GM06990 (cell line): ENCODE data around the gene SYT17.

Experiments
- DNase-seq: peaks from one replicate; pipeline ENCODE4 v3.0.0-alpha.2; 2011; ENCODE audit not compliant: insufficient read length; ENCODE audit errors: extremely low read depth
- H3K27me3 ChIP-seq: replicated peaks from 2 replicates; pipeline ENCODE4 v1.6.0; 2011; ENCODE audit warnings: low read length; ENCODE audit not compliant: control insufficient read depth, insufficient read depth
- H3K36me3 ChIP-seq: 2 replicates; pipeline ENCODE4 v1.5.1; 2011; ENCODE audit warnings: low read length; ENCODE audit not compliant: control insufficient read depth, insufficient read depth
- H3K4me3 ChIP-seq: replicated peaks from 2 replicates; pipeline ENCODE4 v1.5.1; 2011; ENCODE audit warnings: low read depth, mild to moderate bottlenecking, control low read depth, low read length
- TF ChIP-seq, protein P1 (sequence below): IDR thresholded peaks from 2 replicates; pipeline ENCODE4 v1.5.1; 2011; ENCODE audit warnings: low read length, control low read depth, mild to moderate bottlenecking, inconsistent platforms; ENCODE audit not compliant: insufficient read depth, poor library complexity, severe bottlenecking

Gene SYT17

DNA sequence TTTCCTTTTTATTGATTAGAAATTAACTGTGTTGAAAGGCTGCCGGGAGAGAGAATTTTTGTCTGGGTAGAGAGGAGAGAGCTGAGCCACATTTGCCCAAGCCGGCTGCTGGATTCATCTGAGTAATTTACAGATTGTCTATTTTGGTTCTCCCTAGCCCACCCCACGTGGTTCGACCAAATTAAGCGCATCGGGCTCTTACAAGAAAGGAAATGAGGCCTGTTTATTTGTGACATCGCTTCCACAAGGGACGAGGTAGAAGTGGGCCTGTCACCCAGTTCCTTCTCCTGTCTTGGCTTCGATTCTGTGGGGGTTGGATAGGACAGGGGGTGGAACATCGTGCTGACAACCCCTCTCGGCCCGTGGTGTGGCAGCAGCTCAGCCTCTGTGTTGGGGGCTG, 42.9 kb downstream of the SYT17 start:
- peak; percentile 78 for DNase-seq
- Histone ChIP-seq H3K36me3 (no peaks in the 10 kb centered on the region), H3K27me3 (no peaks in the 10 kb centered on the region), H3K4me3 (peak overlapping the region; percentile 37)
- TF ChIP-seq, protein P1, sequence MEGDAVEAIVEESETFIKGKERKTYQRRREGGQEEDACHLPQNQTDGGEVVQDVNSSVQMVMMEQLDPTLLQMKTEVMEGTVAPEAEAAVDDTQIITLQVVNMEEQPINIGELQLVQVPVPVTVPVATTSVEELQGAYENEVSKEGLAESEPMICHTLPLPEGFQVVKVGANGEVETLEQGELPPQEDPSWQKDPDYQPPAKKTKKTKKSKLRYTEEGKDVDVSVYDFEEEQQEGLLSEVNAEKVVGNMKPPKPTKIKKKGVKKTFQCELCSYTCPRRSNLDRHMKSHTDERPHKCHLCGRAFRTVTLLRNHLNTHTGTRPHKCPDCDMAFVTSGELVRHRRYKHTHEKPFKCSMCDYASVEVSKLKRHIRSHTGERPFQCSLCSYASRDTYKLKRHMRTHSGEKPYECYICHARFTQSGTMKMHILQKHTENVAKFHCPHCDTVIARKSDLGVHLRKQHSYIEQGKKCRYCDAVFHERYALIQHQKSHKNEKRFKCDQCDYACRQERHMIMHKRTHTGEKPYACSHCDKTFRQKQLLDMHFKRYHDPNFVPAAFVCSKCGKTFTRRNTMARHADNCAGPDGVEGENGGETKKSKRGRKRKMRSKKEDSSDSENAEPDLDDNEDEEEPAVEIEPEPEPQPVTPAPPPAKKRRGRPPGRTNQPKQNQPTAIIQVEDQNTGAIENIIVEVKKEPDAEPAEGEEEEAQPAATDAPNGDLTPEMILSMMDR: no peak

DNA sequence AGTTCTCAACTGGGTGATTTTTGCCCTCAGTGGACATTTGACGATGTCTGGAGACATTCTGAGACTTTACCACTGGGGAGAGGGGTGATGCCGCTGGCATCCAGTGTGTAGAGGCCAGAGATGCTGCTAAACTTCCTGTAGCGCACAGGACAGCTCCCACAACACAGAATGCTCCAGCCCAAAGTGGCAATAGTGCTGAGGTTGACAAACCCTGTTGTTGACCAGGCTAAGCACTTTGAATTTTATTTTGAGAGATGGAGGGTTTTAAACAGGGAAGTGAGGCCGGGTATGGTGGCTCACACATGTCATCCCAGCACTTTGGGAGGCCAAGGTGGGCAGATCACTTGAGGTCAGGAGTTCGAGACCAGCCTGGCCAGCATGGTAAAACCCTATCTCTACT, 44.0 kb downstream of the SYT17 start:
- TF ChIP-seq, protein P1: no peak
- DNase-seq: no peak

DNA sequence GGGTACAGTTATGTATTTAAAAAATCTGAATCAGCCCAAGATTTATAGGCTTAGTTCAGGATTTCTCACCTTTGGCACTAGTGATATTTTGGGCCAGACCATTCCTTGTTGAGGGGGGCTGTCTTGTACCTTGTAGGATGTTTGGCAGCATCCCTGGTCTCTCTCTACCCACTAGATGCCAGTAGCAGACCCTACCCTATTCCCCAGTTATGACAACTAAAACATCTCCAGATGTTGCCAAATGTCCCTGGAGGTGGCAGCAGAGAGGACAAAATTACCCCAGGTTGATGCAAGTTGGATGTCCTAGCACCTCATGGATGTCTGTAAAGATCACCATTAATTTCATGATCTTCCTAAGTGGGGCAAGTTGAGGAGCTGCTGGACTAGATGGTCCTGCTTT, 45.8 kb downstream of the SYT17 start:
- DNase-seq: no peak
- Histone ChIP-seq H3K36me3 (no peaks in the 10 kb centered on the region), H3K27me3 (no peaks in the 10 kb centered on the region), H3K4me3 (no peak overlapping the region)
- TF ChIP-seq, protein P1: peak; percentile 18

More for the DNA sequence above, 44.0 kb downstream of the SYT17 start:
- Histone ChIP-seq H3K36me3 (no peaks in the 10 kb centered on the region), H3K4me3 (no peak overlapping the region), H3K27me3 (no peaks in the 10 kb centered on the region)

DNA sequence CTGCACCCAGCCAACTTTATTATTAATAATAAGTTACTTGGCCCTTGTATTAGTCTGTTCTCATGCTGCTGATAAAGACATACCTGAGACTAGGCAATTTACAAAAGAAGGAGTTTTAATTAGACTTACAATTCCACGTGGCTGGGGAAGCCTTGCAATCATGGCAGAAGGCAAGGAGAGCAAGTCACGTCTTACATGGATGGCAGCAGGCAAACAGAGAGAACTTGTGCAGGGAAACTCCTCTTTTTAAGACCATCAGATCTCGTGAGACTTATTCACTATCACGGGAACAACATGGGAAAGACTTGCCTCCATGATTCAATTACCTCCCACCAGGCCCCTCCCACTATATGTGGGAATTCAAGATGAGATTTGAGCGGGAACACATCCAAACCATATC, 47.7 kb downstream of the SYT17 start:
- TF ChIP-seq, protein P1: no peak
- Histone ChIP-seq H3K4me3 (no peak overlapping the region), H3K36me3 (no peaks in the 10 kb centered on the region), H3K27me3 (no peaks in the 10 kb centered on the region)
- DNase-seq: no peak

DNA sequence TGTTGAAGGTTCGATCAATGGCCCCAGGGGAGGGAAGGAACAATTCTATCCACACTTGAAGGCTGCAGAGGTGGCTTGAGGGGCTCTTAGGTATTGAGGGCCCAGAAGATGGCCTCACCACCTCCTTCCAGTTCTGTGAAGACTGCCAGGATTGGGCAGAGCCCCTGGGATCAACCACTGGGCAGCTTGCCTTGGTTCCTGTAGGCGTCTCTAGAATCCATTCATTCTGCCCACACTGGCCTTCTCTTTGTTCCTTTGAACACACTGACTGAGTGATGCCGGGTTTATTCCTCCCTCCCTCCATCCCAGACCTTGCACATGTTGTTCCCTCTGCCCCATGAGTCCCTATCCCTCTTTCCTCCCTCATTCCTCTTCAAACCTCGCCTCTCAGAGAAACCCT, 50.5 kb downstream of the SYT17 start:
- Histone ChIP-seq H3K4me3 (no peak overlapping the region), H3K36me3 (no peaks in the 10 kb centered on the region), H3K27me3 (no peaks in the 10 kb centered on the region)
- TF ChIP-seq, protein P1: no peak
- DNase-seq: no peak

DNA sequence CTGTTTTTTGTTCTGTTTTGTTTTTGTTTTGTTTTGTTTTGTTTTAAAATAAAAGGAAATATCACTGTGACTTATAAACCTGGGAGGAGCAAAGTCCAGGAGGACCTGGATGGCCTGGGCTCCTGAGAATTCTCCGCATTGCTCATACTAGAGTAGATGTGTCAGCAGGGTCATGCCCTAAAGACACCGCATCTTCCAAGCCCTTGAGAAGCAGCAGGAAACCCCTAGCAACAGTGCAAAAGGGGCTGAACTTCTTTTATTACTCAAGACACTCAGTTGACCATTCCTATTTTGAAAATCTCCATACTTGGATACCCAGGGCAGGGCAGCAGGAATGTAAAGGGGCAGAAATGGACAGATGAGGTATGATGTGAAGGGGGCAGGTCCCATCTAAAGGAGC, 51.8 kb downstream of the SYT17 start:
- DNase-seq: no peak
- no peak overlapping the region for H3K4me3 ChIP-seq
- no peaks in the 10 kb centered on the region for H3K36me3 ChIP-seq
- no peaks in the 10 kb centered on the region for H3K27me3 ChIP-seq
- TF ChIP-seq, protein P1: no peak
